Adipocyte (in vitro differentiated cells): ENCODE results near the gene ARL16.

Experiments used
- DNase-seq: peaks from one replicate; pipeline ENCODE4 v3.0.0-alpha.2; 2015; ENCODE audit warnings: low read depth
- H3K27me3 ChIP-seq: replicated peaks from 2 replicates; pipeline ENCODE4 v1.7.0; 2013; ENCODE audit warnings: mild to moderate bottlenecking, low read length, moderate library complexity; ENCODE audit not compliant: control insufficient read depth, insufficient read depth
- H3K36me3 ChIP-seq: 2 replicates; pipeline ENCODE4 v1.7.0; 2013; ENCODE audit warnings: low read length, mild to moderate bottlenecking, moderate library complexity; ENCODE audit not compliant: control insufficient read depth, insufficient read depth, severe bottlenecking
- H3K4me1 ChIP-seq: 2 replicates; pipeline ENCODE4 v1.7.0; 2013; ENCODE audit warnings: mild to moderate bottlenecking, low read length, moderate library complexity; ENCODE audit not compliant: control insufficient read depth, insufficient read depth
- H3K4me3 ChIP-seq: 2 replicates; pipeline ENCODE4 v1.7.0; 2013; ENCODE audit warnings: mild to moderate bottlenecking, low read length, moderate library complexity
- H3K9ac ChIP-seq: 2 replicates; pipeline ENCODE4 v1.7.0; 2013; ENCODE audit warnings: mild to moderate bottlenecking, low read length, moderate library complexity
- H3K9me3 ChIP-seq: 2 replicates; pipeline ENCODE4 v1.7.0; 2013; ENCODE audit warnings: mild to moderate bottlenecking, low read length, moderate library complexity; ENCODE audit not compliant: control insufficient read depth

Gene ARL16

DNA sequence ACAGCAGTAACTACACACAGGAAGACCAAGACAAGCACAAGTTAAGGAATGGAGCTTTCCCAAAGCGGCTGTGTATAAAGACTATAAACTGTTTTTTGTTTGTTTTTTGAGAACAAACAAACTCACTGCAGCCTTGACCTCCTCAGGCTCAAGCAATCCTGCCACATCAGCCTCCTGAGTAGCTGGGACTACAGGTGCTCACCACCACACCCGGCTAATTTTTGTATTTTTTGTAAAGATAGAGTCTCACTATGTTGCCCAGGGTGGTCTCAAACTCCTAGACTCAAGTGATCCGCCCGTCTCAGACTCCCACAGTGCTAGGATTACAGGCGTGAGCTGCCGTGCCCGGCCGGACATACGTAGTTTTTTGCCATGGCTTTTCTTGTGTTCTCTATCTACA, 23.2 kb downstream of the ARL16 start:
- Histone ChIP-seq H3K9me3 (no peaks in the 10 kb centered on the region), H3K9ac (no peak overlapping the region), H3K4me1 (peaks cover 19% of the 10 kb centered on the region), H3K4me3 (no peak overlapping the region), H3K27me3 (no peaks in the 10 kb centered on the region), H3K36me3 (peaks cover 6% of the 10 kb centered on the region)
- no peak for DNase-seq

DNA sequence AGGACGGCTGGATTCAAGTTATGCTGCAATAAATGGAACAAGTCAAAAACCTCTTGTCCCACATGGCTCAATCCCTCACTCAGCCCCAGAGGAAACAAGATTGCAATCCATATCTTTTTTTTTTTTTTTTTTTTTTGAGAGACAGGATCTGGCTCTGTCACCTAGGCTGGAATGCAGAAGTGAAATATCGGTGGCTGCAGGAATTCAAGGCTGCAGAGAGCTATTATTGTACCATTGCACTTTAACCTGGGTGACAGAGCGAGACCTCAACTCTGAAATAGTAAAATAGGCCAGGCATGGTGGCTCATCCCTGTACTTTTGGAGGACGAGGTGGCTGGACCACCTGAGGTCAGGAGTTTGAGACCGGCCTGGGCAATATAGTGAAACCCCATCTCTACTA, 24.6 kb downstream of the ARL16 start:
- DNase-seq = no peak
- Histone ChIP-seq H3K4me3 (no peak overlapping the region), H3K36me3 (no peaks in the 10 kb centered on the region), H3K4me1 (peaks cover 9% of the 10 kb centered on the region), H3K27me3 (no peaks in the 10 kb centered on the region), H3K9ac (no peak overlapping the region), H3K9me3 (no peaks in the 10 kb centered on the region)

DNA sequence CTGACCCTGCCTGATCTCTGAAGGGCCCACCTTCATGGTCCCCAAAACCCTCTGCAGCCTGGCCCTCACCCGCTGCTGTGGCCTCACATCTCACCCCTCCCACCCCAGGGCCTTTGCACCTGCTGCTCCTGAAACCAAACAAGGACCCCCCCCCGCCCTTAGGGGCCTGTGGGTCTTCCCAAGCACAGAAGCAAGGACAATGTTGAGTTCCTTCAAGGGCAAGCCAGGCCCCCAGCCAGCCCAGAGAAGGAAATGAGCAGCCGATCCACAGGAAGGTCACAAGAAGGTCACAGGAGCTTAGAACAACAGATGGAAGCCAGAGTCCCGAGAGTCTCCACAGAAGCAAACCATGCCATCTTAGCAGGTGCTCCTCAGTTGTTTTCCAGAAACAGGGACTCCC, 26.8 kb downstream of the ARL16 start:
- Histone ChIP-seq H3K4me1 (peaks cover 8% of the 10 kb centered on the region), H3K27me3 (no peaks in the 10 kb centered on the region), H3K4me3 (no peak overlapping the region), H3K36me3 (no peaks in the 10 kb centered on the region), H3K9me3 (no peaks in the 10 kb centered on the region), H3K9ac (no peak overlapping the region)
- no peak for DNase-seq

DNA sequence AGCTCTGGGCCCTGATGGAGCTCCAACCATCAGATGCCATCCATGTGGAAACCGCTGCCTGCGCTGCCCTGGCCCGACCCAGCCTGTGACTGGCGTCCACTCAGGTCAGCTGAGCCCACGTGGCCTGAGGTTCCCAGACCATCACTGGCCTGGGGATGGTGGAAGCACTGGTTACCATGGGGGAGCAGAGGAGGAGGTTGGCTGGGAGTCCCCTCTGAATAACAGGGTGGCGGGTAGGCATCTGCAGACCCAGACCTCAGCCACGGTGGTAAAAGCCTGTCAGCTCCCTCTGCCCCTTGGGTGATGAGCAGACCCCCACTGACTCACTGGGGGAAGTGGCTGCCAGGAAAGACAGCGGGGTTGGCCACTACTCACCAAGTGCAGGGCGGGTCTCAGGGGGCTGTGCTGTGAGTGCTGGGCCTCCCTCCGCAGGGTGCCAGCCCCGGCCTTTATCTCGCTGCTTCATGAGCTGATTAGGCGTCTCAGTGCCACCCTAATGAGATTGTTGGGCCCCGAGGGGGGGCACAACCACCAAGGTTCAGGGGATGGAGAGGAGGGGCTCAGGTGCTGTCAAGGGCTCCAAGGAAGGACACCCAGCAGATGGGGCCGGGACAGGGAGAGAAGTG, 27.4 kb downstream of the ARL16 start, which contains the start of gene PDE6G:
PDE6G (minus strand) TSS at position 425 of the 626 bp plus-strand sequence. CDS start 3,237 bp downstream, outside the sequence.
- Histone ChIP-seq H3K4me1 (peaks cover 12% of the 10 kb centered on the region), H3K27me3 (no peaks in the 10 kb centered on the region), H3K36me3 (no peaks in the 10 kb centered on the region), H3K9ac (no peak within 1 kb of the TSS), H3K4me3 (no peak within 1 kb of the TSS), H3K9me3 (no peaks in the 10 kb centered on the region)
- no peak for DNase-seq

DNA sequence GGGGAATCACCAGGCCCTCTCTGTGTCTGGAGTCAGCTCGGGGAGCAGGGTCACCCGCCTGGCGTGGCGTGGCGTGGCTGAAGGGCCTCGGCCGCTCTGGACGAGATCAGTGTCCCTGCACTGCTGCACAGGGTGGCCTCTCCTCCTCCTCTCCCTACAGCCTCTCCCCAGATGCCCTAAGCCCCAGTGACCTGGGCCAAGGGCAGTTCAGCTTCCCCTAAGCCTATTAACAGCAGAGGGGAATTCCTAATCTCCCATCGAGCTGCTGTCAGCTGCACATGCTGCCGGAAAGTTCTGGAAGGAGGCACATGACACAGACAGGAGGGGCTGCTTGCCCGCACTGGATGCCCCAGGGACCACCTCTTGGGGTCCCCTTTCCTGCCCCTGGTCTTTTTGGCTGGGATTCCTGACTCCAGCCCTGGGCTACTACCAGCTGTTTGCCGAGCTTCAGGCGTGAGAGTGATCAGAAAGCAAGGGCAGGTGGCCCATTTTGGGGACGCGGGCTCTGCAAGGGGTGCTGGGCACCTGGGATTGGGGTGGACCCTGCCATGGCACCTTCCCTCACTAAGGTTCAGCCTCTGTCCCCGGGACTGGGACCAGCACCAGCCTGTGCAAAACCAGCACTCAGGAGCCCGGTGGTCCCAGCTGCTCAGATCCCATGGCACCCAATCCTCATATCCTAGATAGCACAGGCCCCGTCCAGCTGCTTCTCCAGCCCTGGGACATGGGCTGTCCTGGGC, 28.0 kb downstream of the ARL16 start:
- Histone ChIP-seq H3K4me1 (peaks cover 12% of the 10 kb centered on the region), H3K36me3 (no peaks in the 10 kb centered on the region), H3K9ac (no peak overlapping the region), H3K27me3 (no peaks in the 10 kb centered on the region), H3K9me3 (no peaks in the 10 kb centered on the region), H3K4me3 (no peak overlapping the region)
- DNase-seq = no peak

DNA sequence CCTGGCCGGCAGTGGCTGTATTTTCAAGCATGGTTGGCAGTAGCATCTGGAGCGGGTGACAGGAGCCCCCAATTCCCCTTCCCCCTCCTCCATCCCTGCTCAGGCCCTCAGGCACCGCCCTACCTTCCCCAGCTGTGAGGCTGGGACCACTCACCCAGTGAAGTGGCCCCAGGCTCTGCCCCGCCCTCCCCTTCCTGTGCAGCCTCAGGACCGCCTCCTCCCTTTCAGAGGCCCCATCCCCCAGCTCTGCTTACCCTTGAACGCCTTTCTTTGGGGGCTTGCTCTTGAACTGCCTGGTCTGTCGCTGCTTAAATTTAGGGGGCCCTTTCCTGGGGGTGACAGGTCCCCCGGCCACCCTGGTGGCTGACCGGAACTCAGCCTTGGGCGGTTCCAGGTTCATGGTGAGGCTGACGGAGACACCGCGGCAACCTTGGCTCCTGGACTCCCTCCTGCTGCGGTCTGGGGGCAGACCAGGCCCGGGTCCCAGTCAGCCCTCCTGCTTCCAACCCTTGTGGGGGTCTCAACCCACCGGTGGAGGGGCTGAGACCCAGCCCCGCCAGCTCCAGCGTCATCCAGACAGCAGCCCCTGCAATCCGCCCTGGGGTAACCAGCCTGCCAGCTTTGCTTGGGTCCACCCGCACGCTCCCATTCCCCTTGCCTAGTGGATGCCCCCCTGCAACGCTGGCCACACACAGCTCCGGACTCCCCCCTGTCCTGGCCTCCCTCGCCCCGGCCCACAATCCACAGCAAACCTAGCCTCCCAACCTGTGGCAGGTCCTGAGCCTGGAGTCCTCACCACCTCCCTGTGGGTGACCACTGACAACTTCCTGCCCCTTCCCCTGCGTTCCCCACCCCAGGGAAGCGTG, 30.5 kb downstream of the ARL16 start:
- peaks cover 5% of the 10 kb centered on the region for H3K27me3 ChIP-seq
- H3K4me1 ChIP-seq = peaks cover 4% of the 10 kb centered on the region
- H3K4me3 ChIP-seq = no peak overlapping the region
- no peak for DNase-seq
- H3K9me3 ChIP-seq = no peaks in the 10 kb centered on the region
- H3K9ac ChIP-seq = no peak overlapping the region
- H3K36me3 ChIP-seq = no peaks in the 10 kb centered on the region

DNA sequence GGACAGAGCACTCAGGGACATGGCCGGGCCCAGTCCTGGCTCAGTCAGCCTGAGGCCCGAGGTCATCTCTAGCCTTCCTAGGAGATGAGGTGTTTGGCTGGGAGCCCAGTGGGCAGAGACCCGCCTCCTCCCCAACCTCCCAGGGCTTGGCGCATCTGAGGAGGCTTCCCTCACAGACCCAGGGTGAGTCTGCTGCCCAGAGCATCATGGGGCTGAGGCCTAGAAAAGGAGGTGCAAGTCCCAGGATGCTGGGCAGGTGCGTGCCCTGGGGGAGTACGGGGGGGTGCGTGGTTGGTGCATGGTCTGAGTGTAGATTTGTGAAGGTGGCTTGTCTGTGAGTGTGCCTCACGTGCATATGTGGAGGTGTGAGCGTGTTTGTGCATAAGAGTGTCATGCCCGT, 31.9 kb downstream of the ARL16 start:
- no peaks in the 10 kb centered on the region for H3K36me3 ChIP-seq
- no peak overlapping the region for H3K4me3 ChIP-seq
- DNase-seq = peak; percentile 59
- no peaks in the 10 kb centered on the region for H3K9me3 ChIP-seq
- peaks cover 4% of the 10 kb centered on the region for H3K4me1 ChIP-seq
- no peak overlapping the region for H3K9ac ChIP-seq
- peaks cover 17% of the 10 kb centered on the region for H3K27me3 ChIP-seq

DNA sequence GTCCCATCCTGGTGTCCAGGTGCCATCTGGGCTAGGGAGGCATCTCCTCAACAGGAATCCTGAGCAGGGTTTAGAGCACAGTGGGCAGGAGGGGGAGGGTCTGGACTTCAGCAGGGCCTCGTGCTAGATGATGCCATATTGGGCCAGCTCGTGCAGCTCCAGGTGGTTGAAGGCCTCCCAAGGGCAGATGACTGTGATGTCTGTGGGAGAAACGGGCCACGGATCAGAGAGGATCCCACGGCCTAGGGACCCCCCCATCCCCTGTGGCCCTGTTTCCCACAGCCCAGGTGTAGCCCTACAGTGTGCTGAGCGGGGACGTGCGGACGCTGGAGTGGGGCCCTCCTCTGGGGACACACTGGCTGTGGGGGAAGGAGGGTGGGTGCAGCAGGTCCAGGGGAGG, 32.6 kb downstream of the ARL16 start:
- H3K36me3 ChIP-seq = no peaks in the 10 kb centered on the region
- H3K27me3 ChIP-seq = peaks cover 18% of the 10 kb centered on the region
- no peak for DNase-seq
- peaks cover 4% of the 10 kb centered on the region for H3K4me1 ChIP-seq
- H3K9ac ChIP-seq = no peak overlapping the region
- no peaks in the 10 kb centered on the region for H3K9me3 ChIP-seq
- H3K4me3 ChIP-seq = no peak overlapping the region

DNA sequence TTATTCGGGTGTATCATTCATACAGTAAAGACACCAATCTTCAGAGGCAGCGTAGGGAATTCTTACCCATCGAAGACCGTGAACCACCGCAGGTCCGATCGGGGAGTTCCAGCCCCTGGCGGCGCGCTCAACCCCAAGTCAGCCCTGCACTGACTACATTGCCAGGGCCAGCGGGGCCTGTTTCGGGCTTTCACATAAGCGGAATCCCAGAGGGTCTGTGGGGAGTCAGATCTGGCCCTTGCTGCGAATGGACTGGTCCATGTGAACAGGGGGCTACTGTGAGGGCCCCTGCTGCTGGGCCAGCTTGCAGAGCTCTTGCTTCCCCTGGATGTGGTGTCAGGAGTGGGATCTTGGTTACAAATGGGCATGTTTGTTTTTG, 34.9 kb downstream of the ARL16 start:
- Histone ChIP-seq H3K27me3 (peaks cover 18% of the 10 kb centered on the region), H3K36me3 (no peaks in the 10 kb centered on the region), H3K9ac (no peak overlapping the region), H3K9me3 (no peaks in the 10 kb centered on the region), H3K4me1 (peaks cover 4% of the 10 kb centered on the region), H3K4me3 (no peak overlapping the region)
- no peak for DNase-seq

DNA sequence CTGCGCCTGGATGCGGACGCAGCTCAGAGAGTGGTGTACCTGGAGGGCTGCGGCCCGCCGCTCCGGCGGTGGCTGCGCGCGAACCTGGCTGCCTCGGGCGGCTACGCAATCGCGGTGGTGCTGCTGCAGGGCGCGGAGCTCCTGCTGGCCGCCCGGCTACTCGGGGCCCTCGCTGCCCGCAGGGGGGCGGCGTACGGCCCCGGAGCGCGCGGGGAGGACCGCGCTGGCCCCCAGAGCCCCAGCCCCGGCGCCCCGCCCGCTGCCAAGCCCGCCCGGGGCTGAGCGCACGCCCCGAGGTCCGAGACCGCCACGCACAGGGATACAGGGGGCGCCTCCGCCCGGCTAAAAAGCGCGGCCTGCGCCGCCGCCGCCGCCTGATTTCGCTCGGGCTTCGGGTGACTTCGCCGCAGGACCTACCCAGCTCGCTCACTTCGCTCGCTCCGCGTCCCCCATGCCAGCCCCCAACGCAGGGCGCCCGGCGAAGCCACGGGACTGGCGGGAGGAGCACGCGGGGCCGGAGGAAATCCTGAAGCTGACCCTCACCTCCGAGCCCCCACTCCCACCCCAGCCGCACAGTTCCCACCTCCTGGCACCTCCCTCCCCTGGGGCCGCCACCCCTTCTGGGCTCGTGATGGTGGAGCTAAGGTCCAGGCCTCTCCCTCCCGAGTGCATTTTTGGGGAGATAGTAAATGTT, 35.4 kb downstream of the ARL16 start:
- H3K9ac ChIP-seq = no peak overlapping the region
- peaks cover 18% of the 10 kb centered on the region for H3K27me3 ChIP-seq
- H3K4me3 ChIP-seq = no peak overlapping the region
- peaks cover 4% of the 10 kb centered on the region for H3K4me1 ChIP-seq
- no peak for DNase-seq
- H3K9me3 ChIP-seq = no peaks in the 10 kb centered on the region
- no peaks in the 10 kb centered on the region for H3K36me3 ChIP-seq

DNA sequence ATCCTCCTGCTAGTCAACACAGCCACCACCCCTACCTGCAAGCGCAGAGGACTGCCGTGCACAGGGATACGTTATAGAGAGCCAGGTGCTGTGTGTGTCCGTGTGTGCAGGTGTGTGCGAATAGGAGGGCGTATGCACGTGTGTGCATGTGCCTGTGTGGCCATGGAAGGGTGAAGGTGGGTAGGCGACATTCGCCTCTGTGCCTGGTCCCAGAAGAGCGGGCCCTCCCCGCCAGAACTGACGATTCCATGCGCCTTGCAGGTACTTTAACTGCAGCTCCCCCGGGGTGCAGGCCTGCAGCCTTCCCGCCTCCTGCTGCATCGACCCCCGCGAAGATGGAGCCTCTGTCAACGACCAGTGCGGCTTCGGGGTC, 36.0 kb downstream of the ARL16 start:
- no peak for DNase-seq
- no peaks in the 10 kb centered on the region for H3K36me3 ChIP-seq
- no peak overlapping the region for H3K4me3 ChIP-seq
- no peaks in the 10 kb centered on the region for H3K9me3 ChIP-seq
- H3K4me1 ChIP-seq = peaks cover 4% of the 10 kb centered on the region
- no peak overlapping the region for H3K9ac ChIP-seq
- peaks cover 18% of the 10 kb centered on the region for H3K27me3 ChIP-seq
